Activated CD4-positive, alpha-beta T cell treated with anti-CD3 and anti-CD28 coated beads, Interleukin-2, amount 50 U/mL, for 16 hours (primary cell): ENCODE results near the gene FOXP1.

Experiments used
- DNase-seq: peaks from one replicate; pipeline ENCODE4 v3.0.0-alpha.2; 2020

Gene FOXP1

DNA sequence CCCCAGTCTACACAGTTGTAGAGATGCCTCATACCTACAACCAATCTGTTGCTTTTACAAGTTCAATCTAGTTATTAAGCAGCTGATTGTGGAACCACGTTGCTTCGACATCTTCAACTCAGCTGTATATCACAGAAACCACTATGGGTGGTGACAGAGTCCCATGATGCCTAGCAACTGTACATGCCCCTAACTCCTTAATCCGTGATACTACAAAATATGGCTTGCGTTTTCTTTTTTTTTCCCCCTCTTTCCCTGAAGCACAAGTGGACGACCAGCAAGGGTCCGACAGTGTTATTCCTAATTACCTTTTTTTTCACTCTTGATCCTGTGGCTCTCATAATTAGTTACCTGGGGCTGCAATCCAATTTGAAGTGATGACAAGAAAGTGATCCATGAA, 478.6 kb downstream of the FOXP1 start:
- DNase-seq = no peak

DNA sequence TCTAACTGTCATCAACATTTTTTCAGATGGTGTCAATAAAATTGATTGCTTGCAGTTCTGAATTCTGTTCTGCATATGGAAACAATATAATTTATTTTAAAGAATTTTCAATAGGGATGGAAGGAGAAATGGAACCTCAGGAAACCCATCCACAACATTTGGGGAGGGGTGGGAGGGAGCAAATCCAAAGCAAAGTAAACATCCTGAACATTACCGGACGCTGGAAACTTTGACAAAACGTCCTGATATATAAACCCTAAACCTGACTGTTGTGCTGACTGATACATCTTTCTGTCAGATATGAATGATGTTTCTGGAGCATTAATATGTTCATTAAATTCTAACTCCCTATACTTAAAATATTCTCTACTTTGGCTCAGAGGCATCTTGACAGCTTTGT, 479.0 kb downstream of the FOXP1 start:
- DNase-seq = no peak

DNA sequence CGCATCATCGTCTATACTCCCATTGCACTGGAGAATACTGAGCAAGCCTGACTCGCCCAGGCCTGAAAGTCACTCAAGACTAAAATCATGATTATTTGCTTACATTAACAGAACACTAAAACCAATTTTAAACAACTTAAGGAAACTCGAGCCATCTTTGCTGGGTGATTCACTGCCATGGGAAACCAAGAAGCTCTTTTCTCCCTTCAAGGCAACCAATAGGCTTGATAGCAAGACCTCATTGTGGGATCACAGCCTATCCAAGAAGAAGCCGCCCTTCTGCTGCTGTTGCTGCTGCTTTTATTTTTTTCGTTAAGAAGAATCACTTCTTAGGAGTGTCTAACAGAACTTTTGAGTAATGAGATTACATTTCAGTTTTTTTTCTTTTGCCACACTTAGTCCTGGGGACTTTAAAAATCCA, 479.4 kb downstream of the FOXP1 start:
- no peak for DNase-seq

DNA sequence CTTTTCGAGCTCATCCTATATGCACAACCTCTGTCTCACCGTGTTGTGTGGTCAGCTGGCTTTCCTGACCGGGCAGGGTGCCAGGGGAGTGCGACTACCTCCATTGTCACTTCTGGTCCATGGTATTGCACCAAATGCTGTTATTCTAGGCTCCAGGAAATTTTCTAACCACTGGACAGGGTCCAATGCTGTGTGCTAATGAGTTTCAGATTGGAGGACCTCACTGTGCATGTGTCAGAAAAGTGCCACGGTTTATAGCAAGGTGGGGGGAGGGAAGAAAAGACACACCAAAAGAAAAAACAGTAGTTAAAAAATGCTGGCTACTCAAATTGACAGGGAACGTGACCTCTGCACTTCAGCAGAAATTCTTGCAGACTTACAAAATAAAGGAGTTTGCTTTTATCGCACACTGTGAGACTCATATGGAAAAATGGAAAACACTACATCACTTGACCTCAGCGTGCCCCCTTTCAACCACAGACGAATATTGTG, 480.1 kb downstream of the FOXP1 start:
- no peak for DNase-seq

DNA sequence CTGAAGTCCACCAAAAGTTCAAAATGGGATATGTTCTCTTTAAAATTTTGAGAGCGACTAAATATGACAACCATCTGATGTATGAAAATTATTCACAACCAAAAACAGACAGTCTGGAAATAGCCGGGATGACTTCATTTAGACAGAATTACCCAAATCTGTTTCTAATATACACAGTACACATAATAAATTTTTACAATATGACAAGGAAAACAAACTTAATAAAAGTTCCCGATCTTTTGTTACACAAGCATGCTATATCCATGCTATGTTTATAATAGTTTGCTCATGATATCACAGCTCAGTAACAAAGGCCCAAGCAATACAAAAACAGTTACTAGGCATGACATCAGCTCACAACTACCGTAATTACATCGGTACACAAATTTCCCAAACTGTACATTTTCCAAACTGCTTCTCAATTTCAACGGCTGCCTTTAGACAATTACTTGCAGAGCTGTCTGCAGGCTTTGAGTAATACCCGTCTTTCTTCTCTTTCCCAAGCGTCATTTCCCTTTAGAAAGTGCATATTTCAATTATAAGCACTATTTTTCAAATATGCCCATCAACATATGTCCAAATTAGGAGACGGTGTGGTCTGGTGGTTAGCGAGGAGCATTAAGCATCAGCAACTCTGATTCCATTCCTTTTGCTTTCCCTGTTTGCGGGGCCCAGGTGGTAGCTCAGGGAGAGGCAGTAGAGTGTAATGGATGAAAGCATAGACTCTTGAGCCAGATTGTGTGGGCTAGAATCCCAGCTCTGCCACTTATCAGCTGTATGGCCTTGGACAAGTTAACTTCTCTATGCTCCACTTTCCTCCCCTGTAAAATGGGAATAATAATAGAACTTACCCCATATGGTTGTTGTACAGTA, 481.2 kb downstream of the FOXP1 start:
- DNase-seq = no peak

DNA sequence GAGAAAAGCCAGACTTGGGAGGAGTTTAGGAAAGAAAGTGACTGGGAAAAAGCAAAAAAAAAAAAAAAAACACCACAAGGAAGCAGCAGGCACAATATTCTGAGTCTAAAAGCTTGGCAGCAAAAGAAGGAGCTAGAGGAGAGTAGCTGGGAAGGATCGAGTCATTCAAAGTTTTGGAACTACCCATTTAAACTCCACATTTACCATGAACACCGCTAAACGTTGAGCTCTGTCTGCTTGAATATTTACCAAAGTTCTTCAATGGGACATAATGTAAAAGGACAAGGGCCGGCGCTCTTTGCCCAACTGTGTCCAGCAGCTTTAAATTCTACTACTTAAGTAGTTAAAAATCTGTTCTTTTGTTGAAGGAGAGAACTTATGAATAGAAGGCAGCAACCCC, 481.9 kb downstream of the FOXP1 start:
- no peak for DNase-seq

DNA sequence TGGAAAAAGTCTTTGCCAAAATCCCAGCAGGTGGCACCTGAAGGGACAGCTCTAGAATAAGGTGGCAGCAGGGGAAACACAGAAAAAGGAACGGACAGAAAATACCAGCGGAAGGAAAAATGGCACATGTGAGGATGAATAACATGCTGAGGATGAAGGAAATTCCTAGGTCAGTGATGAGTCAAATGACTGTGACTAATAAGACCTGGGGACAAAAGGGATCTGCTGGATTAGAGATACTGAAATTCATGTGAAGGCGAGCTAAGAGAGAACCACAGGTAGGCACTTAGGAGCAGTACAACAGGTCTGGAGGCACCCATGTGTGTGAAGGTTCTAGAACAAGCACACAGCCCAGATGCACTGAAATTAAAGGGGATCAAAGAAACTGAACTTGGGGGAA, 482.5 kb downstream of the FOXP1 start:
- DNase-seq = no peak

DNA sequence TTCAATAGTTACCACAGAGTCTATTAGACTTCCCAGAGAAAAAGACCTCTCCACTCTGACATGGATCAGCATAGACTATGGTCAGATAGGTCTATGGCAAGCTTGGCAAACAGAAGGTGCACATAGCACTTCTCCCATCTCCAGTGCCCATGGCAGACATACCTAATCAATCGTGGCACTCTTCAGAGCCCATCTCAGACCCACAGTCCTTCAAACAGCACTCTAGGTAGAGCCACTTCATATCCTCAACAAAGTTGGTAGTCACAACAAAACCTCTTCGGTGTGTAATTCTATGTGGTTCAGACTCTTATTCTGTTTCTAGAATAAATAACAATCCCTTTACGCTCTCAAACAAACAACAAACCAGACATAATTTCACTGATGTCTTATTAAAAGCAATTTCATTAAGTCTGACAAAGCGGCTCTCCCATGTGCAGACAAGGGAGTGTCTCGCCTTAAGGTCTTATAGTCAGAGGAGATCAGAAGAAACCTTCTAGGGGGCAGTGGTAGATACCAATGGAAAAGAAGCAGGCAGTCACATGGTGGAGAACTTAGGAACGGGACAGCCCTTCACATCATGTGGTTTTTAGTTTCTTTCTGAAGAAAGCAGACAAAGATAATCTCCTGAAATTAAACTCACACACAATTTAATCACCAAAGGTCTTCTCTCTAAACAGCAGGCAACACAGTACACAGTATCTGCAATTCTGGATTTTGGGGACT, 483.4 kb downstream of the FOXP1 start:
- no peak for DNase-seq

DNA sequence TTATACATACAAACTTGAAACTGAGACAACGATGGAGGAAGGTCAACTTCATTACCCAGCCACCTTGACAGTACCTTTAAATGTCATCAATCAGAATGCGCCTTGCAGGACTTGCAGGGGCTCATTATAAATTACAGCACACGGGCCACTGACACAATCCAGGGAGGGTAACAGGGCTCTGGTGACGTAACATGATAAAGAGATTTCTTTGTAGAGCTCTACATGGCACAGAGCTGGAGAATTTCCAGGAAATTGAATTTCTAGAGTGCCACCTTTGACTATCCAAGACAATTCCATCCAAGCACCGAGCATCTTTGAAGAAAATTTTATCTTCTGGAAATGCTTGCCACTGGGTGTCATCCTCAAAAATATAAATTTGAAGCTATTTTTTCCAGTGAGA, 486.0 kb downstream of the FOXP1 start:
- no peak for DNase-seq

DNA sequence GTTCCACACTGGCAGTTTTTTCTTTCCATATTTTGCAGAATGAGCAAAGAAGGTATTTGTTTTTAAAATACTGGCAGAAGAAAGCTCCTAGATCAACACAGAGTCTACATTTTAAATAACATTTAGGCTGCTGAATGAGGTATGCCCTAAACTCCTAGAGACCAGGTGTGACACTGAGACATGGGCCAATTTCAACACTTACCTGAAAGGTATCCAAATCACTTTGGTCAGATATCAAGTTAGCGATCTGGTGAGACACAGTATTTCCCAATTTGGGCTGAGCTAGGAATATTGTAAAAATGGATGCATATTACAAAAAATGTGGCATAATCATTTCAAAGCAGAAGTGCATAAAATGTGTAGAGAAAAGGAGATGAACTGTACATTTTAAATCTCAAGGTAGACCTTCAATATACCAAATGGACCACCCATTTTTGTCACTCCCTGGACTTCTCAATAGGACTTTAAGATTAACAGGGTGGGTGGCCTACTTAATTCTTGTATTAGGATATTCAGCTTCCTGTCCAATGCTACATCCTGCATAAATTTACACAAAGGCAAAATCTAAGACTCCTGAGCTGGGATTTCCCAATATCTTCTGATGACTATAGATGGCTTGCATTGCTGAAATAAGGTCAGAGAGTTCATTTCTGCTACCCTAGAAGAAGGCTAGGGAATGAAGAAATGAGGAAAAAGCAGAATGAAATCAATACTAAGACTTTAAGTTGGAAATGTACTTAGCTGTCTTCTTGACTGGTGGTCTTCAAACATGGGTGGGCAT, 487.8 kb downstream of the FOXP1 start:
- no peak for DNase-seq

DNA sequence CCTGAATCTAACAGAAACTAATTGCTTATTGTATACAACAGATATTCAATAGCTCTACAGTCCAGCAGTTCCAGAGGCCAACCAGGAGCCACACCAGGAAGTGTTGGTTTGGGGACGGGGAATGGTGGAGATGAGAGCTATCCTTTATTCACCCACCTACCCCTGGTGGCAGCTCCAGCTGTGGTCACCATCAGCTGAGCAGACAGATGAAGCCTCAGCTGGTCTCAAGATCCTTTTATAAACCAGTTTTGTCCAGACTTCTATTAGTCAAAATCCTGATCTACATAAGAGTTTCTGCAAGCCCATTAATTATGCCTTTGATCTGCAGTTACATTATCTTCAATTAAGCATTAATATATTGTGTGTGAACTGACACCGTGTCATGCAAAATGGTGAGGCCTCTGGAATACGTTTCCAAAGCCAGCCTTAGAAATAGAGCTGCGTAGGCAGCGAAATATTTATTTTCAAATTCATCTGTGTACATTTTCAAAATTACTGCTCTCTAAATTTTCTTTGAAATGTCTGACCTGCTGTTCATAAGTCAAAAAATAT, 488.8 kb downstream of the FOXP1 start:
- DNase-seq = no peak

DNA sequence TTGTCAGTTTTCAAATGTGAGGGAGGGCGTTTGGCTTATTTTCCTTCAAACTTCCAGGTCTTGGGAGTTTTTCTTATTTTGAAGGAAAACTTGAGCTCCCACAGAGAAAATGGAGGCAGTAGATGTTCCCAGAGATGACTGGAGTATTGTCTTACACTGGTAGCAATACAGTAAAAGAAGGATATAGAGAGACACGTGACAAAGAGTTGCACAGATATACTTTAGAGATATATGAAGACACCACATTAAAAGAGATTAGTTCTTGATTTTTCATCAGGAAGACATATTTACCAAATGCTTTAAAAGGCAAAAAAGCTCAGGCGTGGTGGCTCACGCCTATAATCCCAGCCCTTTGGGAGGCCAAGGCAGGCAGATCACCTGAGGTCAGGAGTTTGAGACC, 490.9 kb downstream of the FOXP1 start:
- DNase-seq = no peak

DNA sequence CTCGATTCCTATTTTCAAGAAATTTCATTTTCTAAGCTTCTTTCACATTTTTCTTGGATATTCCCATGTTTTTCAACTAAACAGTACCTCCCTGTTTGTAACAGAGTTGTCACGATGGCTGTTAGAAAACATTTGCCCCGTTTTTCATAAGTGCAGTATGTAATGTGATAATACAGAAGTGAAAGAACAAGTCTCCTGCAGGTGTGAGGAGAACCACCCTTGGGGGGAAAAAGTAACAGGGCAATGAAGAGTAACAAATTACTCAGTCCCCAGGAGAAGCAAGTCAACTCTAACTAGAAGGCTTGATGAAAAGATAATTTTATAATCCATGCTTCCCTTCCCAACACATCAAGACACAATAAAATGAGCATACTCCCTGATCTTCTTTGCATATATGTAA, 493.3 kb downstream of the FOXP1 start:
- DNase-seq = no peak

DNA sequence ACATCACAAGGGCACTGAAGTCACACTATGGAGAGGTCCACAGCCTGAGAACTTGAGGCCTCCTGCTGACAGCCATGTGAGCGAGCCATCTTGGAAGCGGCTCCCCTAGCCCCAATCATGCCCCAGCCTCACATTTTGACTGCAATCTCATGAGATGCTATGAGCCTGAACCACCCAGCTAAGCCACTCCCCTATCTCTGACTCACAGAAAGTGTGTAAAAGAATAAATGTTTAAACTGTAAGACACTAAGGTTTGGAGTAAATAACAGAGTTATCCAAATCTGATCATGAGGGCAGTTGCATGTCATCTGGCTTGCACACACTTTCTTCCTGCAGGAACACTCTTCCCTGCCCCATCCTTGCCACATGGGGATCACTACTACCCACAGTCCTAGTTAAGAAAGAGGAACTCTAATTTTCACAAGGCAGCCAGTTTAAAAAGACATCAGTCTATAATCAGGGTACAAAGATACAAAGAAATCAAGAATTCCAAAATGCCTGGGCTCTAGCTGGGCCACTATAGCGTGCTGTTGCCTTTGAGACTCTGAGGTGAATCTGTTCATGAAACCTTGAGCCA, 494.2 kb downstream of the FOXP1 start:
- DNase-seq = no peak

DNA sequence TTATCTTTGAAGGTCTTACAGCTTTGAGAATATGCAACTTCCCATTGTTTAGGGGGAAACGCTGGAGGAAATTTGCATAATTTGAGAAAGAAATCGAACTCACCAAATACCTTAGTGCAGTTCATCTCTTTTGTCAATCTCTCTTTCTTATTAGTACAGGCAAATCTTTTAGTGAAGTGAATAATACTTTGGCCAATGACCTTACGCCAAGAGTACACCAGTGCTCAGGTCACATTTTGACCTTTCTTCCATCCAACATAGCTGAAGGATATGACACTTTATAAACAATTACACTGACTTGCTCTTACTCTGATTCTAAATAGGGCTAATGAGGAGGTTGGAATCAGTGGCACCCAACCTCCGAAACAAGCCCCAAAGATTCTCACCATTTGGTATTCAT, 494.8 kb downstream of the FOXP1 start:
- no peak for DNase-seq

DNA sequence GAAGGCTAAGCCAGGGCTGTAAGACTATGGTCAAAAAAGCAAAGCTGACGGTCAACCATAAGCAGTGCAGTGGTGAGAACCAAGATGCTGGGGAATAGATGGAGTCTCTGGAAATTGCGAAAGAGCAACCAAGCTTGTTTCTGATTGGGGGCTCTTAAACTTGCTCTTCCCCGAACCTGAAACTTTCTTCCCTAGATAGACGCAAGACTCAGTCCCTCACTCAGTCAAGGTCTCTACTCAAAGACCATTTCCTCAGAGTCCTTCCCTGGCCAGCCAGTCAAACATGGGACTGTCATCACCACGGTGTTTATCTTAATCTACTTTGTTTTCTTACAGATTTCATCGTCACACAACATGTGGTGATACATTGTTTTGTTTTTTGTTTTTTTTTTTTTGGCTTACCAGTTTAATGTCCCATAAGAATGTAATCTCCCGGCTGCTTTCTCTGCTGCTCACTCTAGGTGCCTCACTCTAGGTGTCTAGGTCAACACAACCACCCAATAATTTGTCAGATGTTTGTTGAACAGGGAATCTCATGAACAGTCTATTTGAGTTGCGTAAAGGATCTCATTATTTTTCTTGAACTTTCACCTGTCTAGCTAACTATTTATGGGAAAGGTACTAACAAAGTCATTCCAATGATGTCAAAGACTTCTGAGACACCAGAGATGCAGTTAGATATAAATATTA, 495.4 kb downstream of the FOXP1 start:
- DNase-seq = no peak

DNA sequence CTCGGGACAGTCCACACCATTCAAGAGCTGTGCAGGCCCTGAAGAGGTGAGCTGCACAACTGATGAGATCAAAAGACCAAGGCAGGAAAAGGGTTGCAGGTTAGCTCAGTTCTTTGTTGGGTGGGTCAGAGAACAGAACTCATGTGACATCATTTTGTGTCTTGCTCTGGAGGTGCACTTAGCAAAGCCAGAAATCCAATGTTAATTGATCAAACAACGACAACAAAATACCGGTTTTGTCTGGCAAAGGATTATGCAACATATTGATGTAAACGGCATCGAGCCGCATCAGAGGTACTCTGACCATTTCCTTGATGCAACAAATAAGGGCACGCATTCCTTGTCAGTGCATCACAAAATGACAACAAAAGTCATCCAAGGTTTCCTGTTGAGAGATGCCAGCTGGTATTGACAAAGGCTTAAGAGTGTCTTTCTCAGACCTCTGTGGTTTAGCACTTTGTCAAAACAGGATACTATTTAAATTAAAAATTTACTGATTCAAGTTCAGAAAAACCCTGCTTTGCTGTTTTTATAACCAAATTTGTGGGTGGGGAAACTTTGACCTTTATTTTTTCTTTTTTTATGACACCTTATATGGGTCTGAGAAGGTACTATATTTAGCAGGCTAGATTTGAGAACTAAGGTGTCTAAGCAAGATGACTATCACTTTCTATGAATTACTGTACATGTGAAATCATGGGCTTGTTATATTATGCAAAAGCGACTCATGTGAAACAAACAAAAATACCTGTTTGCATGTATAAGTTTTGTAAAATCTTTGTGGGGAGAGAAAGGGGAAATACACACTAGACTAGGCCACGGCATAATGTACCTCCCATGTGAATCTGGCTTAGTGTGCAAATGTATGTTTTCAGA, 496.1 kb downstream of the FOXP1 start:
- DNase-seq = peak; percentile 88

DNA sequence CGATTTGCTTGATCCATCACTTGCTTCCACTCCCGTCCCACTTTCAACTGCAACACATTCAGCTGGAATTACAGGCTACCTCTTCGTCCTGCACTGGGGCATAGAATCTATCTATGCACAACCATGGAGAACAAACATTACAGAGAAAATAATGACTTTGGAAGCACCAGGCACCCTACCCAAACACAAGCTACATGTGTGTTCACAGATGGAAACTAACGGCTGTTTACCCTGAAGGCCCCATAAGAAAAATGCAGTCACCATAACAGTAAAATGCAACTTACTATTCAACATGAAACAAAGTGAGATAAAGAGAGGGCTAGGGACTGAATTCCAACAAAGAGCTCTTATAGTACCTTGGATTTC, 496.8 kb downstream of the FOXP1 start:
- DNase-seq = no peak

DNA sequence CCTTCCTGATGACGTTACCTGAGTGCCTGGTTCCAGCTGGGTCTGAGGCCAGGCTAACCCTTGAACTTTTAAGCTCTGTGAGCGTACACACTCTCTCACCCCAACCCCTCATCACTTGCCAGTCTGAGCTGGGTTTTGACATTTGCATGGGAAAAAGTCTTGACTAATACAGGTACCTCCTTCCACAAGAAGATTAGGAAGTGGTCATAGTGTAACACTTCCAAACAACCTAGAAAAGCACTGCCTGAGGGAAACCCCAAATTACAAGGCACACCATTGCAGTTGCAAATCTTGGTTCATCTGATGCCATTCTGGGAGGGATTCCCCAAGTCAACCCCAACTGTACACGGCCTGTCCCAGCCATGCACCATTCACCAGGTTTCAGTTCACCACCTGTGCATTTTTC, 499.8 kb downstream of the FOXP1 start:
- DNase-seq = peak; percentile 44

DNA sequence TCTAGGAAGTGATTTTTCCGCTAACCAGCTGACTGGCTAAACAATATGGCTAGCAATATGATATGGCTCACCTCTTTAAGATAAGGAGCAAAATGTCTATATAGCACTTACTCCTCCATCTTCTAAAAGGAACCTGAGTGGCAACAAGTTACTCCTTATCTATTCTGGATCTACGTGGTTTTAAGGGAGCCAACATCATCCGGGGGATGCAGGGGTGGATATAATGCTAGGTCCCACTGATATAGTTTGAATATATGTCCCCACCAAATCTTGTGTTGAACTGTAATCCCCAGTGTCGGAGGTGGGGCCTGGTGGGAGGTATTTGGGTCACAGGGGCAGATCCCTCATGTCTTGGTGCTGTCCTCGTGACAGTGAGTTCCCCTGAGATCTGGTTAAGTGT, 500.7 kb downstream of the FOXP1 start:
- DNase-seq = no peak

DNA sequence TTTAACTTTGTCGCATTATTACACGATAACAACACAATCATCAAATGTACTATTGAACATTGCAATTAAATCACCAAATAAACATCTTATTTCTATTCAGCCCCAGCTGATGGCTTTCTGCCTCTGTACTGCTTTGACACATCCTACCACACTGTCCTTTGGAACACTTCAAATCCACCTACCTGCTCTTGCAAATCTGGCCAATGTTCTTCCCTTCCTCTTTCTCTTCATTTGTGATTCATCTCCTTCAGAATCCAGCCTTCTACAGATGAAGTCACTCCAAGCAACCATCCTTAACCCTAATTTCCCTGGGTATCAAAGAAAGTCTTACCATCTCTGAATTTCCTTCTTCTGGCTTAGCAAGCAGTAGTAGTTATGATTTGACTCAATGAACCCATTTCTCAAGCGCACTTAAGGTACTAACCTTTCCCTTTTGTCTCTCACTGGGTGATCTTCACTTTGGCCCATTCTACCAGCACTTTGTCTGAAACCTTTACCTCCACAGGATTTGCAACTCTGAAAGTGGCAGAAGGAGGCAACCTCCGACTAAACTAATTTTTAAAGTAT, 502.9 kb downstream of the FOXP1 start:
- DNase-seq = peak; percentile 58
